ENCODE results near the gene GPC4. TPM values are rescaled to one million over a fixed set of nuclear protein-coding genes. Genes with fewer than 3 reads are reported as not detected.

Gene GPC4
- total and polyA plus RNA-seq, 9 of the 15 experiments (the other 6 are each of a cell fraction or from before 2014, with no cell fraction given), result 0.11 TPM; not detected in 8

DNA sequence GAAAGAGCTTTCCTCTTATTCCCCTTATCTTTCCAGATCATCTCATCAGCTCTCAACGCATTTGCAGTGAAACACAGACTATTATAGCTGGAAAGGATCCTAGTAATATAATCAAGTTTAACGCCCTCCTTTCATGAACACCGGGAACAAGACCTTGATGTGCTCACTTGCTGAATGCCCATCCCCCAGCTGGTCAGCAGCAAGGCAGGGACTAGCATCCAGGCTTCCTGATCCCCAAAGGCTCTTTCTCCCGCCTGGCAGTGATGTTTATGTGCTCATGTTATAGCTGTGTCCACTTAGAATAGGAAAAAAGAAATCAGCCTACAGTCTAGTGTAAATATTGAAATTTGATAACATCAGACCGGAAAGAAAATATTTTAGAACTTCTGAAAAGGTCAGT, 24.6 kb downstream of the GPC4 start (continued):
- no peak for TF ChIP-seq TRIM28 (IDR thresholded peaks at IDR 0.05)

GRCh38 chrX:133389975-133390374, 25.3 kb downstream of the GPC4 start:
- Histone ChIP-seq H3K36me3 (ENCODE audit: control insufficient read depth, insufficient read depth, low read length) (no peaks in the 10 kb centered on the region), H3K9me1 (ENCODE audit: control insufficient read depth, insufficient read depth, low read length) (no peaks in the 10 kb centered on the region), H3K9ac (ENCODE audit: insufficient read depth in 1 of 2, low read depth in 2 of 2, low read length in 2 of 2) (no peak overlapping the region), H3K9me3 (replicated peaks; ENCODE audit: control insufficient read depth, insufficient read depth, low read depth, low read length) (no peaks in the 10 kb centered on the region), H3K4me1 (replicated peaks in 1 of 2; ENCODE audit: control insufficient read depth in 2 of 2, insufficient read depth in 2 of 2, low read length in 2 of 2) (no peaks in the 10 kb centered on the region), H3K79me2 (ENCODE audit: control insufficient read depth, insufficient read depth, low read length) (no peaks in the 10 kb centered on the region), H4K20me1 (replicated peaks; ENCODE audit: control insufficient read depth, insufficient read depth, low read length) (no peaks in the 10 kb centered on the region), H3K27ac (ENCODE audit: extremely low read depth, low read depth, low read length) (no peak overlapping the region), H2AFZ (ENCODE audit: low read depth, low read length) (no peak overlapping the region), H3K4me2 (ENCODE audit: insufficient read depth, low read length) (no peak overlapping the region), H3K27me3 (ENCODE audit: control insufficient read depth in 2 of 2, insufficient read depth in 2 of 2, low read length in 2 of 2) (no peaks in the 10 kb centered on the region), H3K4me3 (no peak overlapping the region)
- TF ChIP-seq DDX20 (tag; IDR thresholded peaks at IDR 0.05; ENCODE audit: low read depth) (no peak), ZNF134 (CRISPR knock-in tag; conservative IDR thresholded peaks at IDR 0.05) (no peak), ILK (tag; IDR thresholded peaks at IDR 0.05; ENCODE audit: borderline replicate concordance, low read depth) (no peak), NONO (IDR thresholded peaks at IDR 0.05; ENCODE audit: low read depth in 2 of 2, low read length in 1 of 2) (no peak), GATAD2B (IDR thresholded peaks at IDR 0.05; ENCODE audit: borderline replicate concordance) (no peak), FOS (IDR thresholded peaks at IDR 0.05; ENCODE audit: extremely low read depth, insufficient read length) (no peak), SP1 (CRISPR knock-in tag; IDR thresholded peaks at IDR 0.05) (no peak), MAFK (IDR thresholded peaks at IDR 0.05; ENCODE audit: low read length) (no peak), YBX1 (IDR thresholded peaks at IDR 0.05) (no peak), ZFP30 (CRISPR knock-in tag; IDR thresholded peaks at IDR 0.05; ENCODE audit: borderline replicate concordance) (no peak), HIVEP1 (CRISPR knock-in tag; IDR thresholded peaks at IDR 0.05) (no peak)
- TF ChIP-seq, protein P1, sequence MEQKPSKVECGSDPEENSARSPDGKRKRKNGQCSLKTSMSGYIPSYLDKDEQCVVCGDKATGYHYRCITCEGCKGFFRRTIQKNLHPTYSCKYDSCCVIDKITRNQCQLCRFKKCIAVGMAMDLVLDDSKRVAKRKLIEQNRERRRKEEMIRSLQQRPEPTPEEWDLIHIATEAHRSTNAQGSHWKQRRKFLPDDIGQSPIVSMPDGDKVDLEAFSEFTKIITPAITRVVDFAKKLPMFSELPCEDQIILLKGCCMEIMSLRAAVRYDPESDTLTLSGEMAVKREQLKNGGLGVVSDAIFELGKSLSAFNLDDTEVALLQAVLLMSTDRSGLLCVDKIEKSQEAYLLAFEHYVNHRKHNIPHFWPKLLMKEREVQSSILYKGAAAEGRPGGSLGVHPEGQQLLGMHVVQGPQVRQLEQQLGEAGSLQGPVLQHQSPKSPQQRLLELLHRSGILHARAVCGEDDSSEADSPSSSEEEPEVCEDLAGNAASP (IDR thresholded peaks at IDR 0.05), result no peak
- TF ChIP-seq, protein P2, sequence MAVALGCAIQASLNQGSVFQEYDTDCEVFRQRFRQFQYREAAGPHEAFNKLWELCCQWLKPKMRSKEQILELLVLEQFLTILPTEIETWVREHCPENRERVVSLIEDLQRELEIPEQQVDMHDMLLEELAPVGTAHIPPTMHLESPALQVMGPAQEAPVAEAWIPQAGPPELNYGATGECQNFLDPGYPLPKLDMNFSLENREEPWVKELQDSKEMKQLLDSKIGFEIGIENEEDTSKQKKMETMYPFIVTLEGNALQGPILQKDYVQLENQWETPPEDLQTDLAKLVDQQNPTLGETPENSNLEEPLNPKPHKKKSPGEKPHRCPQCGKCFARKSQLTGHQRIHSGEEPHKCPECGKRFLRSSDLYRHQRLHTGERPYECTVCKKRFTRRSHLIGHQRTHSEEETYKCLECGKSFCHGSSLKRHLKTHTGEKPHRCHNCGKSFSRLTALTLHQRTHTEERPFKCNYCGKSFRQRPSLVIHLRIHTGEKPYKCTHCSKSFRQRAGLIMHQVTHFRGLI (CRISPR knock-in tag; IDR thresholded peaks at IDR 0.05), result no peak
- TF ChIP-seq, protein P3, sequence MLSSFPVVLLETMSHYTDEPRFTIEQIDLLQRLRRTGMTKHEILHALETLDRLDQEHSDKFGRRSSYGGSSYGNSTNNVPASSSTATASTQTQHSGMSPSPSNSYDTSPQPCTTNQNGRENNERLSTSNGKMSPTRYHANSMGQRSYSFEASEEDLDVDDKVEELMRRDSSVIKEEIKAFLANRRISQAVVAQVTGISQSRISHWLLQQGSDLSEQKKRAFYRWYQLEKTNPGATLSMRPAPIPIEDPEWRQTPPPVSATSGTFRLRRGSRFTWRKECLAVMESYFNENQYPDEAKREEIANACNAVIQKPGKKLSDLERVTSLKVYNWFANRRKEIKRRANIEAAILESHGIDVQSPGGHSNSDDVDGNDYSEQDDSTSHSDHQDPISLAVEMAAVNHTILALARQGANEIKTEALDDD (IDR thresholded peaks at IDR 0.05), result no peak
- ATAC-seq (no peak), DNase-seq (ENCODE audit: extremely low read depth in 1 of 4, low spot score in 3 of 4) (no peak), FAIRE-seq (no peak)
- no TSS peak for BruUV-seq (replicated peaks)
- 0% methylated on average over 5 of the region's 6 CpGs for WGBS (ENCODE audit: insufficient coverage, low coverage, missing lambda C conversion rate)
- in situ Hi-C loops (cut with MboI), result no loop called here
- ChIA-PET POLR2A (interaction anchor here (0.7 kb wide), 1 partner anchor 14 kb away, joined by 4 read pairs; no protein-coding TSS in a partner anchor), CTCF (ENCODE audit: low intra/inter-chr PET ratio) (no interaction called here)
- intact Hi-C loops (cut with micrococcal nuclease), result no loop called here

Measured in K562 (cell line).